Transverse colon (tissue), 4 donors: ENCODE data around the gene CAMK2D.

Experiments
- CTCF ChIP-seq, 5 experiments: fragments of 200-600 bp in 3 of 5; fragments of 450-650 bp in 2 of 5; sonication (generic) in 3 of 5; IDR thresholded peaks; 1 replicate in 2 of 5; 2 replicates in 3 of 5; pipeline ENCODE4 v1.5.1; 2016 to 2017; ENCODE audit warnings: antibody characterized with exemption in 5 of 5, inconsistent platforms in 3 of 5, mild to moderate bottlenecking in 2 of 5, moderate library complexity in 1 of 5
- EP300 ChIP-seq: sonication (generic); formaldehyde crosslinking; IDR thresholded peaks from one replicate; pipeline ENCODE4 v1.6.1; 2017; ENCODE audit warnings: antibody characterized with exemption, low read depth
- POLR2A ChIP-seq: fragments of 450-650 bp; IDR thresholded peaks from one replicate; pipeline ENCODE4 v1.6.1; 2016; ENCODE audit warnings: antibody characterized with exemption, mild to moderate bottlenecking, moderate library complexity
- POLR2AphosphoS5 ChIP-seq, 3 donors: sonication (generic); formaldehyde crosslinking; IDR thresholded peaks; one replicate each; pipeline ENCODE4 v1.6.1; 2016; ENCODE audit warnings: antibody characterized with exemption in 3 of 3

DNA sequence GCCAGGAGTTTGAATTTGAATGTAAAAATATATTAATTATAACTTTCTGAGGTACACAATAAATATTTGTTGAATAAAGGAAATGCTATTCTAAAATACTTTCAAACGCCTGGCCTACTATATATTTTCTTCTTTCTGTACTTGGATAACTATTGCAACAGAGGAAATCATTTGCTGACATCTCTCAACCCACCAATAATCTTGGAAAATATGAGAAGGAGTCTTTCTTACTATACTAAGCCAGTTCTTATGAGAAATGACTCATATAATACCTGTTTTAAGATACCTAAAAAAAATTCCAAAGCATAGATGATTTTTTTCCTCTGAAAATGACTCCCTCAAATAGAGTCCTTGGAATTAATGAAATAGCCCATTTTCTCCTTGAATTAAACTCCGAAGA lies 64.1 kb downstream of the CAMK2D start:
- no peak for TF ChIP-seq POLR2A
- TF ChIP-seq CTCF (IDR thresholded peaks at IDR 0.05), result no peak
- TF ChIP-seq EP300, result no peak
- TF ChIP-seq POLR2AphosphoS5 (IDR thresholded peaks at IDR 0.05), result no peak
